Endothelial cell of umbilical vein (primary cell): ENCODE measurements around the gene MINDY2. TPM values are rescaled to one million over a fixed set of nuclear protein-coding genes. Genes with fewer than 3 reads are reported as not detected.

Source experiments
- BruUV-seq: library from RNA; stranded (reverse); fragments of 400-500 nt; replicated peaks from 2 replicates; lab custom pipeline; 2021; lab: Mats Ljungman, UMichigan
- CTCF ChIA-PET: fragments of 300-600, 350-600 bp; sonication (Branson Sonifier 250); formaldehyde crosslinking; loops from one replicate; lab custom pipeline; 2021; ENCODE audit warnings: antibody characterized with exemption, inconsistent platforms; lab: Charles Lee
- POLR2A ChIA-PET: fragments of 300-600, 350-600 bp; sonication (Branson Sonifier 250); formaldehyde crosslinking; loops from one replicate; lab custom pipeline; 2021; ENCODE audit warnings: antibody characterized with exemption, inconsistent platforms; lab: Charles Lee
- DNase-seq: peaks from one replicate; pipeline ENCODE4 v3.0.0-alpha.2; 2011; ENCODE audit warnings: low read depth, low spot score
- FAIRE-seq: peaks from 2 replicates; lab custom pipeline; 2011; peaks lifted over from hg19 to GRCh38; lab: Jason Lieb, UNC
- H2AFZ ChIP-seq: 2 replicates; pipeline ENCODE4 v1.6.0; 2012; ENCODE audit warnings: low read depth, low read length, control low read depth, inconsistent platforms
- H3K27ac ChIP-seq: 2 replicates; pipeline ENCODE4 v1.5.1; 2011; ENCODE audit warnings: low read depth, mild to moderate bottlenecking, control low read depth, low read length, moderate library complexity; ENCODE audit not compliant: insufficient read depth
- H3K27me3 ChIP-seq, 2 experiments: 2 replicates each; pipeline versions ENCODE4 v1.6.0 to v1.6.1; 2011; ENCODE audit warnings: low read length in 2 of 2, mixed read lengths in 1 of 2; ENCODE audit not compliant: control insufficient read depth in 2 of 2, insufficient read depth in 2 of 2
- H3K36me3 ChIP-seq, 2 experiments: 2 replicates in 1 of 2; 3 replicates in 1 of 2; pipeline ENCODE4 v1.5.1; 2011; ENCODE audit warnings: low read length in 2 of 2, mild to moderate bottlenecking in 1 of 2, moderate library complexity in 1 of 2; ENCODE audit not compliant: control insufficient read depth in 2 of 2, insufficient read depth in 2 of 2; ENCODE audit errors: extremely low read depth in 1 of 2
- H3K4me1 ChIP-seq: 3 replicates; pipeline ENCODE4 v1.5.1; 2011; ENCODE audit warnings: mild to moderate bottlenecking, low read length; ENCODE audit not compliant: control insufficient read depth, insufficient read depth; ENCODE audit errors: extremely low read depth
- H3K4me2 ChIP-seq: 2 replicates; pipeline ENCODE4 v1.6.1; 2011; ENCODE audit warnings: low read length, control low read depth, mixed read lengths; ENCODE audit not compliant: insufficient read depth
- H3K4me3 ChIP-seq, 3 experiments: fragments of 200-600 bp in 1 of 3; sonication (generic), shearing (Covaris generic) in 1 of 3; replicated peaks in 1 of 3; 2 replicates each; pipeline ENCODE4 v1.5.1; 2011 to 2016; ENCODE audit warnings: control low read depth in 3 of 3, low read length in 3 of 3, mild to moderate bottlenecking in 2 of 3, inconsistent platforms in 1 of 3, low read depth in 1 of 3, moderate library complexity in 1 of 3; ENCODE audit not compliant: insufficient read depth in 1 of 3
- H3K79me2 ChIP-seq: 2 replicates; pipeline ENCODE4 v1.6.0; 2012; ENCODE audit warnings: low read length, inconsistent platforms; ENCODE audit not compliant: control insufficient read depth, insufficient read depth
- H3K9ac ChIP-seq: replicated peaks from 2 replicates; pipeline ENCODE3; 2011; ENCODE audit warnings: low read length, control low read depth; ENCODE audit not compliant: insufficient read depth; ENCODE audit errors: extremely low read depth
- H3K9me1 ChIP-seq: replicated peaks from 3 replicates; pipeline ENCODE4 v1.6.0; 2011; ENCODE audit warnings: mild to moderate bottlenecking, low read length; ENCODE audit not compliant: control insufficient read depth, insufficient read depth; ENCODE audit errors: extremely low read depth
- H3K9me3 ChIP-seq: replicated peaks from 2 replicates; pipeline ENCODE4 v1.5.1; 2012; ENCODE audit warnings: low read length, inconsistent platforms; ENCODE audit not compliant: control insufficient read depth, insufficient read depth
- H4K20me1 ChIP-seq: replicated peaks from 2 replicates; pipeline ENCODE3; 2011; ENCODE audit warnings: mild to moderate bottlenecking, low read length; ENCODE audit not compliant: control insufficient read depth, insufficient read depth; ENCODE audit errors: extremely low read depth
- CTCF ChIP-seq, 2 donors: IDR thresholded peaks; 1 replicate in 1 of 2; 2 replicates in 1 of 2; pipeline ENCODE4 v1.5.1; 2011; ENCODE audit warnings: low read length in 2 of 2, mild to moderate bottlenecking in 2 of 2, moderate library complexity in 2 of 2, control low read depth in 1 of 2, inconsistent platforms in 1 of 2, low read depth in 1 of 2; ENCODE audit not compliant: insufficient read depth in 1 of 2; ENCODE audit errors: extremely low read depth in 1 of 2
- EZH2 ChIP-seq: IDR thresholded peaks from 2 replicates; pipeline ENCODE4 v1.6.1; 2012; ENCODE audit warnings: borderline replicate concordance, low read depth, mild to moderate bottlenecking, moderate library complexity, low read length, inconsistent platforms; ENCODE audit not compliant: severe bottlenecking
- POLR2A ChIP-seq: IDR thresholded peaks from 2 replicates; pipeline ENCODE4 v1.6.1; 2012; ENCODE audit warnings: low read depth, mild to moderate bottlenecking, control low read depth, low read length
- dilution Hi-C: fragments of 300-500 bp; cut with MboI; formaldehyde crosslinking; loops from one replicate; pipeline ENCODE4 v1.15.0; 2019; ENCODE audit warnings: low sequenced_read_pairs; ENCODE audit not compliant: extremely low pct_ligation_motif_present
- intact Hi-C: fragments of 100-400 bp; cut with micrococcal nuclease; formaldehyde crosslinking; loops from one replicate; pipeline ENCODE4 v1.10.0; 2022
- polyA plus RNA-seq, 4 experiments: library from polyadenylated mRNA; depleted of rRNA in 3 of 4; stranded (reverse) in 3 of 4; unstranded in 1 of 4; fragments of >200 nt; gene quantifications; 2 replicates each; pipeline versions ENCODE4 v1.2.1 to v1.2.3, GENCODE V29; 2011 to 2012; ENCODE audit warnings: missing spikeins in 1 of 4
- total RNA-seq: library from RNA; stranded (reverse); gene quantifications from 2 replicates; pipeline ENCODE4 v1.2.3, GENCODE V29; 2021

The MINDY2 gene
- total and polyA plus RNA-seq, 2 donors (not counting 3 experiments of a cell fraction or from before 2014, with no cell fraction given): 1.6 to 13.7 TPM

GRCh38 chr15:58889363-58889762 is 118.3 kb downstream of the MINDY2 start:
- Histone ChIP-seq H2AFZ (no peak overlapping the region), H3K36me3 (peaks cover 15 to 62% of the 10 kb centered on the region in 2 experiments), H3K9me1 (no peaks in the 10 kb centered on the region), H4K20me1 (no peaks in the 10 kb centered on the region), H3K79me2 (no peaks in the 10 kb centered on the region), H3K27ac (no peak overlapping the region), H3K9ac (no peak overlapping the region), H3K4me2 (no peak overlapping the region), H3K4me1 (no peaks in the 10 kb centered on the region), H3K9me3 (no peaks in the 10 kb centered on the region), H3K4me3 (no peak overlapping the region), H3K27me3 (no peaks in the 10 kb centered on the region)
- dilution Hi-C loops (no loop called here), intact Hi-C loops (no loop called here)
- FAIRE-seq: no peak
- POLR2A ChIA-PET: no interaction called here
- CTCF ChIA-PET: no interaction called here
- TF ChIP-seq CTCF (IDR thresholded peaks at IDR 0.05; ENCODE audit: extremely low read depth in 1 of 2, insufficient read depth in 1 of 2, low read depth in 1 of 2, low read length in 2 of 2): no peak
- no peak for DNase-seq
- BruUV-seq: no TSS peak

DNA sequence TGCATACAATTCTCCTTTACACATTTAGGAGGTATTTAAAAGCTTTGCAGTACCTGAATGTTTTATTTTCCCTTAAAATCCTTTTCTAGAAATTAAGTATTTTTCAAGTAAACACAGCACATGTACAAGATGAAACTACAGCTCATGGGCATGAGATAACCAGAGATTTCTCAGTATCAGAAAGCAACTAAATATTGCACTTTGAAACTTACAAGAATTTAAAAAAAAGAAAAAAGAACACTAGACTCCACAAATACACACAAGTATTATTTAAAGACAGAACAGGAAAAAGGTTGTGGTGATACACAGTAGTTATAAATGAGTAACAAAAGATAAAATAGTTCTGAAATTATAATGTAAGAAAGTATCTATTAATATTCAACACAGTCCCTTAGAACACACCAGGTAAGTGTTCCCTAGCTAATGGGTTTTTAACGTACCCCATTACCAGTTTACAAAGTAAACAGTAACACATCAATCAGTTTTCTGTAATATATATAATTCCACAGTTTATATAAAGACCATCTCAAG is 127.1 kb downstream of the MINDY2 start:
- H3K79me2 ChIP-seq: peaks cover 11% of the 10 kb centered on the region
- H4K20me1 ChIP-seq: peaks cover 3% of the 10 kb centered on the region
- no peak overlapping the region for H2AFZ ChIP-seq
- H3K9ac ChIP-seq: no peak overlapping the region
- dilution Hi-C loops (no loop called here), intact Hi-C loops (no loop called here)
- CTCF ChIA-PET: no interaction called here
- no peaks in the 10 kb centered on the region for H3K9me3 ChIP-seq
- H3K27me3 ChIP-seq: no peaks in the 10 kb centered on the region
- TF ChIP-seq POLR2A (no peak), EZH2 (no peak), CTCF (IDR thresholded peaks at IDR 0.05; ENCODE audit: extremely low read depth in 1 of 2, insufficient read depth in 1 of 2, low read depth in 1 of 2, low read length in 2 of 2) (no peak)
- H3K36me3 ChIP-seq: peaks cover 6 to 39% of the 10 kb centered on the region in 2 experiments
- FAIRE-seq (no peak), DNase-seq (no peak)
- no peak overlapping the region for H3K27ac ChIP-seq
- no peaks in the 10 kb centered on the region for H3K9me1 ChIP-seq
- H3K4me1 ChIP-seq: no peaks in the 10 kb centered on the region
- H3K4me2 ChIP-seq: no peak overlapping the region
- H3K4me3 ChIP-seq: no peak overlapping the region
- no TSS peak for BruUV-seq
- POLR2A ChIA-PET: interaction anchor here (0.5 kb wide), 1 partner anchor 629 kb away, joined by 5 read pairs; no protein-coding TSS in a partner anchor
